Measurements from ENCODE around the gene CEP152.

Gene CEP152

DNA sequence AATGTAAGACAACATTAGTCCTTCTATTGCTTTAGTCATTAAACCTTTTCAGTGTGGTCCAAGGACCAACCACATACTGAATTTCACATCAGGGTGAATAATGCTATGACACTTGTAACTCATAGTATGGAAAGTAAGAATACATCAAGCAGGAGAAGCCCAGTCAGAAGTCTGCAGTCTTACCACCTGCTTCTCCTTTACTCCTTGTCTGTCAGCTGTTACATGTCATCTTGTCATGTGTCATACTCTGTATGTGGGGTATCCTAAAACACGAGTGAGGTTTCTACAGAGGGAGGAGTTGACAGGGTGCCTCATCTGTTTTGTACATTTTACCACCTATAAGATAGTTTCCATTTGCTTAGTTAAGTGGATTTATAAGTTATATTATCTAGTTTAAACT, 34.3 kb upstream of the CEP152 start:
- H3K79me2 ChIP-seq (ENCODE audit: low read length) = no peaks in the 10 kb centered on the region
- no peaks in the 10 kb centered on the region for H3K9me3 ChIP-seq (ENCODE audit: insufficient read depth, low read length)
- H3K4me2 ChIP-seq (ENCODE audit: low read length) = no peak overlapping the region
- no peaks in the 10 kb centered on the region for H3K27me3 ChIP-seq (ENCODE audit: low read depth, low read length)
- H3K9ac ChIP-seq (ENCODE audit: low read length) = no peak overlapping the region
- no peaks in the 10 kb centered on the region for H3K36me3 ChIP-seq (replicated peaks; ENCODE audit: low read depth, low read length)
- TF ChIP-seq EZH2phosphoT487 (IDR thresholded peaks at IDR 0.05; ENCODE audit: low read depth) = no peak
- TF ChIP-seq, protein P1, sequence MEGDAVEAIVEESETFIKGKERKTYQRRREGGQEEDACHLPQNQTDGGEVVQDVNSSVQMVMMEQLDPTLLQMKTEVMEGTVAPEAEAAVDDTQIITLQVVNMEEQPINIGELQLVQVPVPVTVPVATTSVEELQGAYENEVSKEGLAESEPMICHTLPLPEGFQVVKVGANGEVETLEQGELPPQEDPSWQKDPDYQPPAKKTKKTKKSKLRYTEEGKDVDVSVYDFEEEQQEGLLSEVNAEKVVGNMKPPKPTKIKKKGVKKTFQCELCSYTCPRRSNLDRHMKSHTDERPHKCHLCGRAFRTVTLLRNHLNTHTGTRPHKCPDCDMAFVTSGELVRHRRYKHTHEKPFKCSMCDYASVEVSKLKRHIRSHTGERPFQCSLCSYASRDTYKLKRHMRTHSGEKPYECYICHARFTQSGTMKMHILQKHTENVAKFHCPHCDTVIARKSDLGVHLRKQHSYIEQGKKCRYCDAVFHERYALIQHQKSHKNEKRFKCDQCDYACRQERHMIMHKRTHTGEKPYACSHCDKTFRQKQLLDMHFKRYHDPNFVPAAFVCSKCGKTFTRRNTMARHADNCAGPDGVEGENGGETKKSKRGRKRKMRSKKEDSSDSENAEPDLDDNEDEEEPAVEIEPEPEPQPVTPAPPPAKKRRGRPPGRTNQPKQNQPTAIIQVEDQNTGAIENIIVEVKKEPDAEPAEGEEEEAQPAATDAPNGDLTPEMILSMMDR (IDR thresholded peaks at IDR 0.05; ENCODE audit: low read depth, low read length) = no peak
- no peak overlapping the region for H3K4me3 ChIP-seq (ENCODE audit: low read length)
- H3K4me1 ChIP-seq (ENCODE audit: low read length) = no peaks in the 10 kb centered on the region
- no peak overlapping the region for H2AFZ ChIP-seq (ENCODE audit: low read depth, low read length)
- H4K20me1 ChIP-seq (ENCODE audit: insufficient read depth, low read length) = no peaks in the 10 kb centered on the region
- no peak overlapping the region for H3K27ac ChIP-seq (ENCODE audit: low read length)

DNA sequence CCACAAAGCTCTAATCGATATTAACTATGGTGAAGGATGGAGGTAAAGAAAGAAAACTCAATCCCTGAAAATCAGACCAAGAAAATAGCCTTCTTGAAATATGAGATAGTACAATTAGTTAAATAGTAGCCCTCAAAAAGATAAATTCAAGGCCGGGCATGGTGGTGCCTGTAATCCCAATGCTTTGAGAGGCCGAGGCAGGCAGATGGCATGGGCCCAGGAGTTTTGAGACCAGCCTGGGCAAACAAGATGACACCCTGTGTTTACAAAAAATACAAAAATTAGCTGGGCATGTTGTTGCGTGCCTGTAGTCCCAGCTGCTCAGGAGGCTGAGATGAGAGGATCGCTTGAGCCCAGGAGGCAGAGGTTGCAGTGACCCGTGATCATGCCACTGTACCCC, 31.6 kb upstream of the CEP152 start:
- Histone ChIP-seq H3K4me3 (ENCODE audit: low read length) (no peak overlapping the region), H3K4me1 (ENCODE audit: low read length) (no peaks in the 10 kb centered on the region), H3K79me2 (ENCODE audit: low read length) (no peaks in the 10 kb centered on the region), H4K20me1 (ENCODE audit: insufficient read depth, low read length) (no peaks in the 10 kb centered on the region), H3K9me3 (ENCODE audit: insufficient read depth, low read length) (no peaks in the 10 kb centered on the region), H3K27ac (ENCODE audit: low read length) (no peak overlapping the region), H2AFZ (ENCODE audit: low read depth, low read length) (no peak overlapping the region), H3K27me3 (ENCODE audit: low read depth, low read length) (no peaks in the 10 kb centered on the region), H3K4me2 (ENCODE audit: low read length) (no peak overlapping the region), H3K9ac (ENCODE audit: low read length) (no peak overlapping the region), H3K36me3 (replicated peaks; ENCODE audit: low read depth, low read length) (no peaks in the 10 kb centered on the region)
- no peak for TF ChIP-seq EZH2phosphoT487 (IDR thresholded peaks at IDR 0.05; ENCODE audit: low read depth)
- TF ChIP-seq, protein P1 (IDR thresholded peaks at IDR 0.05; ENCODE audit: low read depth, low read length) = no peak

DNA sequence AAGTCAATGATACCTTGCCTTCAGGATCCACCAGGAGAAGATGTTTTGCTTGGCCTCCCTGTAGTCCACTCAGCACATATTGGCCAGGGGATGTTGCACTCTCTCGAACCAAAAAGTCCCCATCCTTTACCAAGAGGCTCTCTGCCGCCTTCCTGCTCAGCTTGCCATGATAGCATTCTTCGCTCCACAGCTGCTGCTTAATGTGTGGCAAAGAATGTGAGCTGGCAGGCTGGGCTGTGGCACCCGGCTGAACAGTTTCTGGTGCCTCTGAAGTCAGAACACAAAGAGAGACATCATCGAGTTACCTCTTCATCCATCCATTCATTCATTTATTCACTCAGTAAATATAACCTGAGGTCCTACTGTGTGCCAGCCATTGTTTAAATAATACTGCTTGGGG, 23.9 kb upstream of the CEP152 start:
- TF ChIP-seq EZH2phosphoT487 (IDR thresholded peaks at IDR 0.05; ENCODE audit: low read depth) = no peak
- TF ChIP-seq, protein P1 (IDR thresholded peaks at IDR 0.05; ENCODE audit: low read depth, low read length) = no peak
- no peaks in the 10 kb centered on the region for H3K9me3 ChIP-seq (ENCODE audit: insufficient read depth, low read length)
- H3K79me2 ChIP-seq (ENCODE audit: low read length) = no peaks in the 10 kb centered on the region
- H3K4me3 ChIP-seq (ENCODE audit: low read length) = no peak overlapping the region
- no peak overlapping the region for H2AFZ ChIP-seq (ENCODE audit: low read depth, low read length)
- no peaks in the 10 kb centered on the region for H4K20me1 ChIP-seq (ENCODE audit: insufficient read depth, low read length)
- no peaks in the 10 kb centered on the region for H3K27me3 ChIP-seq (ENCODE audit: low read depth, low read length)
- no peaks in the 10 kb centered on the region for H3K4me1 ChIP-seq (ENCODE audit: low read length)
- H3K4me2 ChIP-seq (ENCODE audit: low read length) = no peak overlapping the region
- no peak overlapping the region for H3K27ac ChIP-seq (ENCODE audit: low read length)
- H3K9ac ChIP-seq (ENCODE audit: low read length) = no peak overlapping the region
- H3K36me3 ChIP-seq (replicated peaks; ENCODE audit: low read depth, low read length) = no peaks in the 10 kb centered on the region

DNA sequence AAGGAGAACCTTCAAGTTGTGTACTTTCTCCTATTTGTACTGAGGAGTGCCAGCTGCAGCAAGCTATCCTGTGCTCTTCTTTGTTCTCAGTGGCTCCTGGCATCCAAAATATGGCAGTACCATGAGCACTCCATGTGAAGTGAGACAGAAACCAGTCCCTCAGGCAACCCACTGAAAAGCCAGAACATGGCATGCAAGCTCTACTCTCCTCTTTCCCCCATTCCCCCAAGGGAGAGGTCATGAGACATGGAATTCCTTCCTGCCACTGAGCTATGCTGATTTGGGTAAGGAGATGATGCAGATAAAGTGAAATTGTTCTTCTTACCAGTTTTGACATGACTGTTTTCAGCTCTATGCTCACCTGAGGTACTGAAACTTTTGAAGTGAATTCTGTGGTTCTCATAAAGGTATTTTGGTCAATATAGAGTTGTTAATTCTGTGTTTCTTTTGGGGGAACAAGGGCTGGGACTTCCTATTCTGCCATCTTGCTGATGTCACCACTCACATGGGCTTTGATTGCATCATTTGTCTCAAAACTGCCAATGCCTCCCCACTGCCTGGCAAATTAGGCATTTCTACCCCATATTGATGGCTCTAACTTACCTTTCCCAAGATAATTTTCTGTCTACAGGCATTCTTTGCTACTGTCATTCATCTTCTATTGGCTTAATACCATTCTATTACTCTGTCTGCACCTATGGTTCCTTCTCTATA, 22.8 kb upstream of the CEP152 start:
- H3K27ac ChIP-seq (ENCODE audit: low read length) = no peak overlapping the region
- no peak overlapping the region for H3K4me2 ChIP-seq (ENCODE audit: low read length)
- no peaks in the 10 kb centered on the region for H3K36me3 ChIP-seq (replicated peaks; ENCODE audit: low read depth, low read length)
- H3K27me3 ChIP-seq (ENCODE audit: low read depth, low read length) = no peaks in the 10 kb centered on the region
- no peaks in the 10 kb centered on the region for H3K4me1 ChIP-seq (ENCODE audit: low read length)
- TF ChIP-seq, protein P1 (IDR thresholded peaks at IDR 0.05; ENCODE audit: low read depth, low read length) = no peak
- TF ChIP-seq EZH2phosphoT487 (IDR thresholded peaks at IDR 0.05; ENCODE audit: low read depth) = no peak
- no peak overlapping the region for H3K9ac ChIP-seq (ENCODE audit: low read length)
- H3K4me3 ChIP-seq (ENCODE audit: low read length) = no peak overlapping the region
- no peaks in the 10 kb centered on the region for H3K9me3 ChIP-seq (ENCODE audit: insufficient read depth, low read length)
- H4K20me1 ChIP-seq (ENCODE audit: insufficient read depth, low read length) = no peaks in the 10 kb centered on the region
- no peak overlapping the region for H2AFZ ChIP-seq (ENCODE audit: low read depth, low read length)
- no peaks in the 10 kb centered on the region for H3K79me2 ChIP-seq (ENCODE audit: low read length)
